AG09319 (cell line): ENCODE data around the gene TMEM161A.

Experiments used
- DNase-seq: peaks from one replicate; pipeline ENCODE4 v3.0.0-alpha.2; 2010; ENCODE audit warnings: low read depth; ENCODE audit errors: extremely low read depth
- CTCF ChIP-seq: IDR thresholded peaks from 2 replicates; pipeline ENCODE4 v1.5.1; 2011; ENCODE audit warnings: low read depth, mild to moderate bottlenecking, inconsistent platforms, low read length, moderate library complexity

The TMEM161A gene

GRCh38 chr19:19119325-19120237 lies 18.7 kb downstream of the TMEM161A start:
- no peak for TF ChIP-seq CTCF
- no peak for DNase-seq

DNA sequence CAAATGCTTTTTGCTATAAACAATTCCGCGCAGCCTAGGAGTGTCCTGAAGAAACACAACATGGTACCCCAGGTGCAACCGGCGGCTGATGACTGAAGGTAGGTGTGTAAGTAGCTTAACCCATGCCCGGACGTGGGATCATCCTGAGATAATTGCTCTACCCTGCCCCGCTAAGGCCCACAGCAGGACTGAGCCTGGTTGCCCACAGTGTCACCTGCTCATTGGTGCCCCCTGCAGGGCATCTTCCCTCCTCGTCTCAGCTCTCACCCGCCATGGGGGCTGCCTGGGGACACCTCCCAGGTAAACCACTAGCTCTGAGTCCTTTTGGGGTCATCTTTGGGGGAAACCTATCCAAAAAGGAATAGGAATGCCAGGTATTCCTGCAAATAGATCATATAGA lies 22.3 kb downstream of the TMEM161A start:
- no peak for DNase-seq

GRCh38 chr19:19113040-19113626 lies 25.1 kb downstream of the TMEM161A start:
- no peak; the same call in 1 of the 2 replicates for TF ChIP-seq CTCF
- DNase-seq: no peak

More for the DNA sequence above, 22.3 kb downstream of the TMEM161A start:
- TF ChIP-seq CTCF: peak; percentile 53

- no peak for TF ChIP-seq CTCF
- no peak for DNase-seq
Measured at GRCh38 chr19:19111967-19112580, 26.2 kb downstream of the TMEM161A start.

DNA sequence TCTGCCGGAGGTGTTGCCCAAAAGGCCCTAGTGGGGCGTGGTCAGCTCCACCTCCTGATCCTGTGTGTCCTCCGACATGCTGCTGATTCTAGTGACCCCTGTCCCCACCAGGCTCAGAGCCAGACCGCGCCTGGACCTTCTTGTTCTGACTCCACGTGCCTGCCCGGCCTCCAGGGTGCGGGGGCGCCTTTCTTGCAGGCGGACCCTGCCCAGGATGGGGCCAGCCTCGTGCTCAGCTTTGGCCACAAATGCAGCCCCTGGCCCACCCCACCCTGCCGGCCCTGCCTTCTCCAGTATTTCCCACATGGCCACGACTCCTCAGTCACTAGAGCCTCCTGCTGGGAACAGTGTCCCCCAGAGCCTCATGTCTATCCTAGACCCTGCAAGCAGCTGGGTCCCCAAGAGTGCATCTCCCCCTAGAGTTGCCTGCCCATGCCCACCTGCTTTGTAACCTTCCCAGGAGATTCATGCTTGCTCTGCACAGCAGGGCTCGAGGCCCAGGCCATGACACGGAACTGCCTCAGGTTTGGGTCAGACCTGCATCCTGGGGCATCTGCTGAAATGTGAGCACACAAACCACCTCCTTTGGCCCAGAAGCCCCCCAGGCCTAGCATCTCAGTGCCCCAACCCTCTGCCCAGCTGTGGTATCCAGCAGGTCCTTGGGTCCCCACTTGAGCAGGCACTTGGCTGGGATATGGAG lies 27.0 kb downstream of the TMEM161A start:
- no peak for TF ChIP-seq CTCF
- no peak for DNase-seq

DNA sequence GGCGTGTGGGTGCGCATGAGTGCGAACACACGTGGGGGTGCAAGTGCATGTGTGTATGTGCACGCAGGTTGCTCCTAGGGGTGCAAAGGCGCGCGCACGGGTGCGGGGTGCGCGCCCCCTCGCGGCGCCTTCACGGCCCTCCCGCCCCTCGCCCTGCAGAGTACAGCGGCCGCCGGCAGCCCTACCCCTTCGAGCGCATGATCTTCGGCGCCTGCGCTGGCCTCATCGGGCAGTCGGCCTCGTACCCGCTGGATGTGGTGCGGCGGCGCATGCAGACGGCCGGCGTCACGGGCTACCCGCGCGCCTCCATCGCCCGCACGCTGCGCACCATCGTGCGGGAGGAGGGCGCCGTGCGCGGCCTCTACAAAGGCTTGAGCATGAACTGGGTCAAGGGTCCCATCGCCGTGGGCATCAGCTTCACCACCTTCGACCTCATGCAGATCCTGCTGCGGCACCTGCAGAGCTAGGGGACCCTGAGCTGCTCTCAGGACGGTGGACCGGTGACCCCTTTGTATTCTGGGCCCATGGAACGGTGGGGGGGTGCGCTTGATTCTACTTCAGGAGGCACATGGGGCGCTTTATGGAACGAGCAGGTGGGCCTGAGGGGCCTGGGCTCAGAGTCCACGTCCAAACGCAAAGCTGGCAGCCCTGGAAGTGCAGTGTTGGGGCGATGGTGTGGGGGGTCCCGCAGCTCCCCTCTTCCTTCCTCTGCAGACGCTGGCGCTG lies 27.7 kb downstream of the TMEM161A start:
- no peak; the same call in 1 of the 2 replicates for TF ChIP-seq CTCF
- DNase-seq: no peak
